Pancreas (tissue), 10 donors: ENCODE data around the gene HOXD10. TPM values are rescaled to one million over a fixed set of nuclear protein-coding genes. Genes with fewer than 3 reads are reported as not detected.

ENCODE experiments used
- ATAC-seq, 4 donors: fragments of 200-7000 bp; cut with Tn5 transposase; one replicate each; pipeline versions ENCODE4 v1.8.0 to v1.9.1; 2020; ENCODE audit warnings: mild to moderate bottlenecking in 4 of 4, moderate library complexity in 4 of 4
- DNase-seq, 6 donors: peaks; one replicate each; pipeline ENCODE4 v3.0.0-alpha.2; 2020
- FAIRE-seq: peaks from 2 replicates; lab custom pipeline; 2012; peaks lifted over from hg19 to GRCh38; lab: Jason Lieb, UNC
- H3K27ac ChIP-seq, 4 donors: fragments of 200-600 bp; sonication (generic); 1 replicate in 3 of 4; 2 replicates in 1 of 4; pipeline versions ENCODE4 v1.5.0 to v1.8.0; 2020
- H3K27me3 ChIP-seq, 4 donors: fragments of 200-600 bp; one replicate each; pipeline ENCODE4 v1.8.0; 2021
- H3K36me3 ChIP-seq, 3 donors: fragments of 200-600 bp; sonication (generic) in 1 of 3; one replicate each; pipeline versions ENCODE4 v1.5.0 to v1.8.0; 2020 to 2021
- H3K4me1 ChIP-seq, 3 donors: fragments of 200-600 bp; one replicate each; pipeline ENCODE4 v1.8.0; 2021
- H3K4me3 ChIP-seq, 4 donors: fragments of 200-600 bp; sonication (generic) in 2 of 4; one replicate each; pipeline versions ENCODE4 v1.5.0 to v1.8.0; 2020 to 2021
- H3K9me3 ChIP-seq, 4 donors: fragments of 200-600 bp; one replicate each; pipeline ENCODE4 v1.8.0; 2021
- CTCF ChIP-seq, 4 donors: fragments of 200-600 bp; sonication (generic) in 3 of 4; IDR thresholded peaks; one replicate each; pipeline versions ENCODE4 v1.5.0 to v1.8.0; 2021; ENCODE audit warnings: antibody characterized with exemption in 4 of 4
- WGBS, 2 donors: extraction: QIAGEN DNeasy Blood & Tissue Kit; methylation state at CpG; one replicate each; pipeline ENCODE4 v1.1.7; 2013; 5-methylcytosine and 5-hydroxymethylcytosine counted together
- intact Hi-C, 3 donors: fragments of 100-400 bp; cut with DNase I; formaldehyde crosslinking; loops; one replicate each; pipeline versions ENCODE4 v1.11.1 to v1.14.2; 2022
- polyA plus RNA-seq, 2 donors: library from polyadenylated mRNA; stranded (reverse); fragments of 200-250 nt; gene quantifications; one replicate each; pipeline ENCODE4 v1.2.3, GENCODE V29; 2013
- total RNA-seq, 6 donors: library from RNA; stranded (reverse); fragmentation: NEBNext Ultra II Directional in 4 of 6; extraction: Animal tissue kit (Norgen Biotek cat#: 25700) in 4 of 6; gene quantifications; one replicate each; pipeline versions ENCODE4 v1.2.1 to v1.2.4, GENCODE V29; 2021 to 2023
- donor health status: healthy with polysubstance abuse.
- donor health status: DM: no; HTN: no; CAD: no; lungs with moderate emphysema.
- donor health status: DM: no; HTN: no; CAD: no.
- donor health status: control.
- donor health status: control.
- donor health status: Bipolar disorder and iron deficiency.
- donor health status: DM: yes; HTN: yes; CAD: no.
- donor health status: DM: no; HTN: no; CAD: no.
- donor health status: DM: no; HTN: no; CAD: no.
- donor health status: DM: yes; HTN: yes; CAD: no.

Gene HOXD10
- total and polyA plus RNA-seq, 8 donors: not detected

GRCh38 chr2:176103742-176104315 is 12.7 kb upstream of the HOXD10 start:
- H3K4me3 ChIP-seq: no peak overlapping the region
- H3K27me3 ChIP-seq: peaks cover 2 to 74% (median 28%) of the 10 kb centered on the region in 4 donors
- FAIRE-seq (no peak), DNase-seq (no peak), ATAC-seq (no peak)
- WGBS, 2 donors: 5% methylated on average over 17 of the region's 17 CpGs
- no peak overlapping the region for H3K27ac ChIP-seq
- no peak for TF ChIP-seq CTCF (IDR thresholded peaks at IDR 0.05)
- peaks cover 0 to 4% (median 0%) of the 10 kb centered on the region in 3 donors for H3K4me1 ChIP-seq
- no peaks in the 10 kb centered on the region for H3K36me3 ChIP-seq
- intact Hi-C loops: loop anchor here in 1 of 3 donors (10.0 kb wide), 1 partner anchor 749 kb away; no protein-coding TSS in a partner anchor
- no peaks in the 10 kb centered on the region for H3K9me3 ChIP-seq

- DNase-seq: no peak
- Histone ChIP-seq H3K27ac (no peak overlapping the region), H3K4me3 (no peak overlapping the region), H3K9me3 (no peaks in the 10 kb centered on the region), H3K36me3 (no peaks in the 10 kb centered on the region), H3K4me1 (peaks cover 0 to 4% (median 0%) of the 10 kb centered on the region in 3 donors), H3K27me3 (peaks cover 2 to 75% (median 28%) of the 10 kb centered on the region in 4 donors)
- ATAC-seq: no peak
- no peak for TF ChIP-seq CTCF (IDR thresholded peaks at IDR 0.05)
- 4% methylated on average over 54 to 56 of the region's 56 CpGs for WGBS, 2 donors
- intact Hi-C loops: loop anchor here in 1 of 3 donors (10.0 kb wide), 1 partner anchor 750 kb away; no protein-coding TSS in a partner anchor
- FAIRE-seq: no peak
Measured at GRCh38 chr2:176104316-176105077, 12.1 kb upstream of the HOXD10 start.

GRCh38 chr2:176105078-176105729 is 11.4 kb upstream of the HOXD10 start:
- Histone ChIP-seq H3K9me3 (no peaks in the 10 kb centered on the region), H3K4me1 (peaks cover 0 to 4% (median 0%) of the 10 kb centered on the region in 3 donors), H3K4me3 (no peak overlapping the region), H3K36me3 (no peaks in the 10 kb centered on the region), H3K27ac (no peak overlapping the region), H3K27me3 (peaks cover 2 to 75% (median 27%) of the 10 kb centered on the region in 4 donors)
- ATAC-seq (no peak), FAIRE-seq (no peak), DNase-seq (peak in 1 of 6 donors; percentile 80)
- intact Hi-C loops: loop anchor here in 1 of 3 donors (10.0 kb wide), 1 partner anchor 750 kb away; no protein-coding TSS in a partner anchor
- TF ChIP-seq CTCF (IDR thresholded peaks at IDR 0.05): no peak
- 5 to 7% methylated on average over 23 to 25 of the region's 25 CpGs for WGBS, 2 donors

GRCh38 chr2:176105730-176106580 is 10.6 kb upstream of the HOXD10 start:
- FAIRE-seq (no peak), DNase-seq (no peak), ATAC-seq (no peak)
- intact Hi-C loops: loop anchor here in 1 of 3 donors (10.0 kb wide), 1 partner anchor 751 kb away; no protein-coding TSS in a partner anchor
- no peak overlapping the region for H3K27ac ChIP-seq
- no peak overlapping the region for H3K4me3 ChIP-seq
- no peaks in the 10 kb centered on the region for H3K9me3 ChIP-seq
- TF ChIP-seq CTCF (IDR thresholded peaks at IDR 0.05): no peak
- H3K4me1 ChIP-seq: peaks cover 0 to 4% (median 0%) of the 10 kb centered on the region in 3 donors
- WGBS, 2 donors: 5% methylated on average over 25 of the region's 25 CpGs
- H3K27me3 ChIP-seq: peaks cover 8 to 78% (median 31%) of the 10 kb centered on the region in 4 donors
- no peaks in the 10 kb centered on the region for H3K36me3 ChIP-seq
